Epithelial cell of esophagus (primary cell): ENCODE data around the gene C10orf105.

Source experiments
- DNase-seq: peaks from one replicate; pipeline ENCODE4 v3.0.0; 2010; ENCODE audit warnings: low read depth
- H3K4me3 ChIP-seq: 2 replicates; pipeline ENCODE4 v1.5.1; 2011; ENCODE audit warnings: mild to moderate bottlenecking, low read length, control low read depth
- TF ChIP-seq, protein P1 (sequence below): IDR thresholded peaks from 2 replicates; pipeline ENCODE4 v1.5.1; 2011; ENCODE audit warnings: low read depth, mild to moderate bottlenecking, low read length, control low read depth, inconsistent platforms; ENCODE audit not compliant: insufficient read depth; ENCODE audit errors: missing control alignments

Gene C10orf105

GRCh38 chr10:71719464-71720201, at the start of gene C10orf105:
Gene C10orf105, minus strand, starts transcription at chr10:71719778. Its CDS starts 3,441 bp downstream, at chr10:71716337.
- TF ChIP-seq, protein P1, sequence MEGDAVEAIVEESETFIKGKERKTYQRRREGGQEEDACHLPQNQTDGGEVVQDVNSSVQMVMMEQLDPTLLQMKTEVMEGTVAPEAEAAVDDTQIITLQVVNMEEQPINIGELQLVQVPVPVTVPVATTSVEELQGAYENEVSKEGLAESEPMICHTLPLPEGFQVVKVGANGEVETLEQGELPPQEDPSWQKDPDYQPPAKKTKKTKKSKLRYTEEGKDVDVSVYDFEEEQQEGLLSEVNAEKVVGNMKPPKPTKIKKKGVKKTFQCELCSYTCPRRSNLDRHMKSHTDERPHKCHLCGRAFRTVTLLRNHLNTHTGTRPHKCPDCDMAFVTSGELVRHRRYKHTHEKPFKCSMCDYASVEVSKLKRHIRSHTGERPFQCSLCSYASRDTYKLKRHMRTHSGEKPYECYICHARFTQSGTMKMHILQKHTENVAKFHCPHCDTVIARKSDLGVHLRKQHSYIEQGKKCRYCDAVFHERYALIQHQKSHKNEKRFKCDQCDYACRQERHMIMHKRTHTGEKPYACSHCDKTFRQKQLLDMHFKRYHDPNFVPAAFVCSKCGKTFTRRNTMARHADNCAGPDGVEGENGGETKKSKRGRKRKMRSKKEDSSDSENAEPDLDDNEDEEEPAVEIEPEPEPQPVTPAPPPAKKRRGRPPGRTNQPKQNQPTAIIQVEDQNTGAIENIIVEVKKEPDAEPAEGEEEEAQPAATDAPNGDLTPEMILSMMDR: no peak
- no peak for DNase-seq
- H3K4me3 ChIP-seq: no peak within 1 kb of the TSS

GRCh38 chr10:71767420-71768035, 48.0 kb upstream of the C10orf105 start:
- no peak for DNase-seq
- TF ChIP-seq, protein P1: no peak
- no peak overlapping the region for H3K4me3 ChIP-seq

DNA sequence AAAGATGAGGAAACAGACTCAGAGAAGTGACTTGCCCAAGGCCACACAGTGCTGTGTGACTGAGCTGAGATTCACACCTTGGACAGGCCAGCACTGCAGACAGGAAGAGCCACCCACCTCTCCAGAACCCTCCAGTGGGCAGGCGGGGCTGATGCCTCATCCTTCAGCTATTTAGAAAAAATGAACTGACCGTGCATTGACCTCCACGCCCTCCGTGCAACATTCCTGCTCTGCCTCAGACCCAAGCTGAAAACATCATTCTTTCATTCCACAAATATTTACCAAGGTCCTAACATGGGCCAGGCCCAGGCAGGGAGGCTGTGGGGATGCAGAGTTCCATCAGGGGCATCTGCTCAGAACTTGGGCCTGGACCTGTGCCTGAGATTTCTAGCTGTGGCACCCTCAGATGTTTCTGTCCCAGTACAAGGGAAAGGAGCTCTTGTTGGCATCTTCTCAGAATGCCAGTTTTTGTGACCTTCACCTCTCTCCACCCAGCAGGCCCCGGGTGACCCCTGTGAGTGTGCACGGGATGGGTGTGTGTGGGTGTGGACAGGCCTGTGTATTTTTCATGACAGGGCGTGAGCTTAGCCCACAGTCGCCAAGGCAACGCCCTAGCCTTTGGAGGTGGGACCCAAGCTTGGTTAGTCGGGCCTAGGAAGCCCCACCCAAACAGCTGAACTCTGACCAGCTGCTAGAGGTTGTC, 47.3 kb upstream of the C10orf105 start:
- DNase-seq: peak; percentile 72
- TF ChIP-seq, protein P1: no peak
- no peak overlapping the region for H3K4me3 ChIP-seq

DNA sequence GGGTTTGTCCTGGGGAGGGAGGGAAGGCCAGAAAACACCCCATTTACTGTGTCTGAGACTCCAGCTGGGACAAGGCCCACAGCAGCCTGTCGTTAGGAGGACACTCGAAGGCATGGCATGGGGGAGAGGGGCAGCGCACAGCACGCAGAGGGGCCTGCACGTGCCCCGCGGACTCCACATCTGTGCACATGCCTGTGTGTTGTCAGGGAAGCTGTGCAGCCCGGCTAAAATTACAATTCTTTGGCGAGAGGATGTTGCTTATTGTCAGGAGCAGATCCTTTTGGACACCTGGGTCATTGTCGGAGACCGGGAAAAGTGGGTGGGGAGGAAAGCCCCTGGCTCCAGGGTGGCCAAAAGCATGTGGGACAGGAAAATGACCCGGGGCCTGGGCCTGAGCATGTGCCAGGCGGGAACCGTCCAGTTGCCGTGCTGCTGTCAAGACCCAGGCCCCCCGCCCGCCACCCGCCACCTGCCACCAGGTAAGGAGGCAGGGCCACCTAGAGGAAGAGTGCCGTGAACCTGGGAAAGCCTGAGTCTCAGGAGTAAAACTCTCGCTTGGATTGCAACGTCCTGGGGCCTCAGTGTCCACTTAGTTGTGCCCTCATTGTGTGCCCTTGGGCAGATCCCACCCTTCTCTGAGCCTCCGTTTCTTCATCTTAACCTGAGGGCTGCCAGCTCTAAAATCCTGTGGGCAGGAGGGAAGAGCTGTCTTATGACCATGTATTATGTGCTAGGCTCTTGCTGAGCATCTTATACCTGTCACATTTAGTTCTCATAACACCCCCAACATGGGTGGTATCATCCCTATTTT, 46.5 kb upstream of the C10orf105 start:
- no peak overlapping the region for H3K4me3 ChIP-seq
- DNase-seq: no peak
- TF ChIP-seq, protein P1: no peak

- DNase-seq: no peak
- TF ChIP-seq, protein P1: no peak
- no peak overlapping the region for H3K4me3 ChIP-seq
Measured at GRCh38 chr10:71765176-71765904, 45.8 kb upstream of the C10orf105 start.
